GM12878 (cell line): ENCODE measurements around the gene CRYBB2.

Source experiments
- SP1 ChIP-seq: IDR thresholded peaks from one replicate; pipeline ENCODE4 v1.6.1; 2011; ENCODE audit warnings: low read depth, low read length
- SPI1 ChIP-seq: IDR thresholded peaks from 2 replicates; pipeline ENCODE4 v1.6.1; 2011; ENCODE audit warnings: low read depth, mild to moderate bottlenecking, low read length, moderate library complexity, borderline replicate concordance; ENCODE audit not compliant: insufficient read depth

DNA sequence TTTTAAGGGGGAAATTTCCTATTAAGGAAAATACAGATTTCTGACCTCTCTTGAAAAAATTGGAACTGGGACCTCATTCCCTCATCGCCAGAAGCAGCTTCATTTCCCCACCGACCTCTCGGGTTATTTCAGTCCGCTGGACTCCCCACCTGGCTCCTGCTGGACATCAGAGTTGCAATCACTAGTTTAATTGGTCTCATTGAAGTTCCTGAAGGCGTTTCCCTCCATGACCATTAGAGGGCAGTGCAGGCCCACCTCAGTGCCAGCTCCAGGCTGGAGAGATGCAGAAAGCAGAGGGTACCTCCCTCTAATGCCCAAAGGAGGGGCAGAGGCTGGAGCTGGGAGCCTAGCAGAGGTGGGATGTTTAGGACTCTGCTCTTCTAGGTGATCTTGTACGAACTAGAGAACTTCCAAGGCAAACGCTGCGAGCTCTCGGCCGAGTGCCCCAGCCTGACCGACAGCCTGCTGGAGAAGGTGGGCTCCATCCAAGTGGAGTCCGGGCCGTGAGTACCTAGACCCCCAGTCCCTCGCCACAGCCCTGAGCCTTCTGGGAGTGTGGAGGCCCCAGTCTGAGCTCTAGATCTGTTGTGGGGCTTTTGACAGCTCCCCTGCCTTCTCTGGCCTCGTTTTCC is 17.0 kb upstream of the CRYBB2 start:
- TF ChIP-seq SP1 (no peak), SPI1 (no peak)
